ENCODE results near the gene MACF1. TPM values are rescaled to one million over a fixed set of nuclear protein-coding genes. Genes with fewer than 3 reads are reported as not detected.
"Not testable (repeated sequence)": the region's sequence is repeated elsewhere in the genome, so short reads cannot be mapped to it uniquely, and the experiment has no call there.

MACF1 gene
- total RNA-seq, 2 experiments from 2014 or later: 159 to 163 TPM

GRCh38 chr1:39199593-39199992 lies 4.9 kb upstream of the MACF1 start:
- CTCF ChIA-PET: interaction anchor here (0.9 kb wide), 1 partner anchor 15 kb away, joined by 3 read pairs; no protein-coding TSS in a partner anchor
- POLR2A ChIA-PET: no interaction called here

- POLR2A ChIA-PET: interaction anchor here (0.5 to 3.4 kb wide), 8 partner anchors 11 to 65 kb away, joined by 3 to 75 read pairs (median 6); no protein-coding TSS in a partner anchor
- CTCF ChIA-PET: interaction anchor here (0.5 to 7.4 kb wide), 10 partner anchors 10 to 57 kb away, joined by 3 to 41 read pairs (median 6); no protein-coding TSS in a partner anchor
Measured at GRCh38 chr1:39205102-39205780, 746 bp downstream of the MACF1 start.

GRCh38 chr1:39205781-39206464 lies 1.4 kb downstream of the MACF1 start:
- POLR2A ChIA-PET: interaction anchor here (0.8 to 3.4 kb wide), 5 partner anchors 10 to 64 kb away, joined by 3 to 75 read pairs (median 6); no protein-coding TSS in a partner anchor
- CTCF ChIA-PET: interaction anchor here (0.5 to 7.4 kb wide), 9 partner anchors 9 to 57 kb away, joined by 3 to 41 read pairs (median 7); no protein-coding TSS in a partner anchor

GRCh38 chr1:39208360-39208759 lies 3.9 kb downstream of the MACF1 start:
- CTCF ChIA-PET: interaction anchor here (0.6 to 7.4 kb wide), 4 partner anchors 16 to 51 kb away, joined by 3 to 34 read pairs (median 4); no protein-coding TSS in a partner anchor
- POLR2A ChIA-PET: not testable (repeated sequence)

GRCh38 chr1:39210649-39211048 lies 6.2 kb downstream of the MACF1 start:
- ChIA-PET POLR2A (no interaction called here), CTCF (interaction anchor here (1.9 to 7.4 kb wide), 3 partner anchors 18 to 48 kb away, joined by 7 to 34 read pairs (median 8); no protein-coding TSS in a partner anchor)

GRCh38 chr1:39212499-39212898 lies 8.0 kb downstream of the MACF1 start:
- ChIA-PET POLR2A (no interaction called here), CTCF (interaction anchor here (2.2 kb wide), 1 partner anchor 20 kb away, joined by 7 read pairs; no protein-coding TSS in a partner anchor)

GRCh38 chr1:39213511-39214002 lies 9.1 kb downstream of the MACF1 start:
- CTCF ChIA-PET: interaction anchor here (2.6 kb wide), 1 partner anchor 21 kb away, joined by 18 read pairs; no protein-coding TSS in a partner anchor
- POLR2A ChIA-PET: interaction anchor here (4.6 kb wide), 1 partner anchor 8 kb away, joined by 44 read pairs; the partner anchor contains the start of gene MACF1

GRCh38 chr1:39214021-39214713 lies 9.7 kb downstream of the MACF1 start:
- POLR2A ChIA-PET: interaction anchor here (0.6 to 4.6 kb wide), 3 partner anchors 8 to 21 kb away, joined by 3 to 44 read pairs (median 8); partner anchors contain the start of gene MACF1
- CTCF ChIA-PET: interaction anchor here (1.4 to 2.6 kb wide), 2 partner anchors 9 to 22 kb away, joined by 6 to 18 read pairs; no protein-coding TSS in a partner anchor

GRCh38 chr1:39214714-39214997 lies 10.2 kb downstream of the MACF1 start:
- POLR2A ChIA-PET: interaction anchor here (0.6 to 4.6 kb wide), 3 partner anchors 9 to 22 kb away, joined by 3 to 44 read pairs (median 8); partner anchors contain the start of gene MACF1

GRCh38 chr1:39214998-39215873 lies 10.7 kb downstream of the MACF1 start:
- POLR2A ChIA-PET: interaction anchor here (0.6 to 4.6 kb wide), 4 partner anchors 10 to 28 kb away, joined by 3 to 44 read pairs (median 6); partner anchors contain the start of gene MACF1
- CTCF ChIA-PET: interaction anchor here (0.8 to 2.6 kb wide), 7 partner anchors 10 to 351 kb away, joined by 3 to 18 read pairs (median 6); no protein-coding TSS in a partner anchor

More at GRCh38 chr1:39214714-39214997, 10.2 kb downstream of the MACF1 start:
- CTCF ChIA-PET: interaction anchor here (1.4 to 2.6 kb wide), 3 partner anchors 9 to 22 kb away, joined by 5 to 18 read pairs (median 6); no protein-coding TSS in a partner anchor

- POLR2A ChIA-PET: interaction anchor here (4.6 kb wide), 1 partner anchor 11 kb away, joined by 44 read pairs; the partner anchor contains the start of gene MACF1
- CTCF ChIA-PET: interaction anchor here (1.4 to 2.3 kb wide), 3 partner anchors 12 to 42 kb away, joined by 4 to 6 read pairs (median 4); no protein-coding TSS in a partner anchor
Measured at GRCh38 chr1:39216771-39217170, 12.3 kb downstream of the MACF1 start.

- CTCF ChIA-PET: interaction anchor here (0.6 to 3.5 kb wide), 4 partner anchors 16 to 198 kb away, joined by 3 to 12 read pairs (median 4); partner anchors contain the start of gene MACF1
- POLR2A ChIA-PET: no interaction called here
Measured at GRCh38 chr1:39220891-39221870, 16.7 kb downstream of the MACF1 start.

GRCh38 chr1:39224295-39224829 lies 19.9 kb downstream of the MACF1 start:
- POLR2A ChIA-PET: interaction anchor here (0.5 to 0.6 kb wide), 2 partner anchors 33 to 126 kb away, joined by 3 to 6 read pairs; no protein-coding TSS in a partner anchor
- CTCF ChIA-PET: no interaction called here

GRCh38 chr1:39226836-39227235 lies 22.3 kb downstream of the MACF1 start:
- POLR2A ChIA-PET: interaction anchor here (0.5 kb wide), 1 partner anchor 9 kb away, joined by 3 read pairs; no protein-coding TSS in a partner anchor
- CTCF ChIA-PET: interaction anchor here (0.8 kb wide), 1 partner anchor 31 kb away, joined by 3 read pairs; no protein-coding TSS in a partner anchor

- ChIA-PET CTCF (no interaction called here), POLR2A (no interaction called here)
Measured at GRCh38 chr1:39228252-39228651, 23.8 kb downstream of the MACF1 start.

- ChIA-PET CTCF (interaction anchor here (0.6 kb wide), 2 partner anchors 21 to 145 kb away, joined by 3 read pairs; no protein-coding TSS in a partner anchor), POLR2A (interaction anchor here (0.6 kb wide), 1 partner anchor 25 kb away, joined by 6 read pairs; no protein-coding TSS in a partner anchor)
Measured at GRCh38 chr1:39229504-39229903, 25.0 kb downstream of the MACF1 start.
